ENCODE measurements around the gene HNRNPR.

Gene HNRNPR

DNA sequence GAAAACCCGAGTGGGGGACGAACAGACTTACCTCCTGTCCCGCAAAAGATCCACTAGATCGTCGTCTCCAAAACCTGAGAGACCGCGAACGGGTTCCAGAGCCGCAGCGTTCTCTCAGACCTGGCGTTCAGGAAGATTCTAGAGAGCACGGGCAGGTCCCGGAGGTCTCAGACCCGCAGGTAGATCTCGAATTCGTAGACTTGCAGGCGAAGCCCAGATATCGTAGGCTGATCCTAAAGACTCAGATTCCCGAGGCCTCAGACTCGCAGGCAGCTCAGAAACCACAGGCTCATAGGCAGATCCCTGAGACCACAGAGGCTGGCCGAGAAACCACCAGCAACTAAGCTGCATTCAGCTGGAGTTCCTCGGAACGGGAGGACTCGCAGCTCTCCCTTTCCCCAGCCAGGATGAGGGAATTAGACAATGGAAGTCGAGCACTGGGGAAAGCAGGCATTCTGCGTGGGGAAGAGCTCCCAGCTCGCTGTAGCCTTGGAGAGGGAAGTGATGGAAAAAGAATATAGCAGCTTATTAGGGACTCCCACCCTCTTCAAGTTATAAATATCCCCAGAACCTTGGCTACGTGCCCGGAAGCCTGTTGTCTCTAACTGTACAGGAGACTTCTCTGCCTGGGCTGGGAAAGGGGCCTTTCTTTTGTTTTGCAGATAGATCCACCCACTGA is 25.4 kb upstream of the HNRNPR start, which contains the start of gene ZNF436:
Gene ZNF436, minus strand, starts transcription at position 502 of the 679 bp plus-strand sequence. CDS start 1,831 bp downstream, outside the sequence.
- CTCF ChIA-PET: interaction anchor here (1.5 kb wide), 1 partner anchor 34 kb away, joined by 6 read pairs; no protein-coding TSS in a partner anchor
- peak within 1 kb of the TSS; percentile 97 for H3K27ac ChIP-seq
- no peak for DNase-seq (ENCODE audit: low spot score)
- POLR2A ChIA-PET (ENCODE audit: low non-redundant PET): no interaction called here
- TF ChIP-seq, protein P1, sequence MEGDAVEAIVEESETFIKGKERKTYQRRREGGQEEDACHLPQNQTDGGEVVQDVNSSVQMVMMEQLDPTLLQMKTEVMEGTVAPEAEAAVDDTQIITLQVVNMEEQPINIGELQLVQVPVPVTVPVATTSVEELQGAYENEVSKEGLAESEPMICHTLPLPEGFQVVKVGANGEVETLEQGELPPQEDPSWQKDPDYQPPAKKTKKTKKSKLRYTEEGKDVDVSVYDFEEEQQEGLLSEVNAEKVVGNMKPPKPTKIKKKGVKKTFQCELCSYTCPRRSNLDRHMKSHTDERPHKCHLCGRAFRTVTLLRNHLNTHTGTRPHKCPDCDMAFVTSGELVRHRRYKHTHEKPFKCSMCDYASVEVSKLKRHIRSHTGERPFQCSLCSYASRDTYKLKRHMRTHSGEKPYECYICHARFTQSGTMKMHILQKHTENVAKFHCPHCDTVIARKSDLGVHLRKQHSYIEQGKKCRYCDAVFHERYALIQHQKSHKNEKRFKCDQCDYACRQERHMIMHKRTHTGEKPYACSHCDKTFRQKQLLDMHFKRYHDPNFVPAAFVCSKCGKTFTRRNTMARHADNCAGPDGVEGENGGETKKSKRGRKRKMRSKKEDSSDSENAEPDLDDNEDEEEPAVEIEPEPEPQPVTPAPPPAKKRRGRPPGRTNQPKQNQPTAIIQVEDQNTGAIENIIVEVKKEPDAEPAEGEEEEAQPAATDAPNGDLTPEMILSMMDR (conservative IDR thresholded peaks at IDR 0.05; ENCODE audit: low read depth): no peak

DNA sequence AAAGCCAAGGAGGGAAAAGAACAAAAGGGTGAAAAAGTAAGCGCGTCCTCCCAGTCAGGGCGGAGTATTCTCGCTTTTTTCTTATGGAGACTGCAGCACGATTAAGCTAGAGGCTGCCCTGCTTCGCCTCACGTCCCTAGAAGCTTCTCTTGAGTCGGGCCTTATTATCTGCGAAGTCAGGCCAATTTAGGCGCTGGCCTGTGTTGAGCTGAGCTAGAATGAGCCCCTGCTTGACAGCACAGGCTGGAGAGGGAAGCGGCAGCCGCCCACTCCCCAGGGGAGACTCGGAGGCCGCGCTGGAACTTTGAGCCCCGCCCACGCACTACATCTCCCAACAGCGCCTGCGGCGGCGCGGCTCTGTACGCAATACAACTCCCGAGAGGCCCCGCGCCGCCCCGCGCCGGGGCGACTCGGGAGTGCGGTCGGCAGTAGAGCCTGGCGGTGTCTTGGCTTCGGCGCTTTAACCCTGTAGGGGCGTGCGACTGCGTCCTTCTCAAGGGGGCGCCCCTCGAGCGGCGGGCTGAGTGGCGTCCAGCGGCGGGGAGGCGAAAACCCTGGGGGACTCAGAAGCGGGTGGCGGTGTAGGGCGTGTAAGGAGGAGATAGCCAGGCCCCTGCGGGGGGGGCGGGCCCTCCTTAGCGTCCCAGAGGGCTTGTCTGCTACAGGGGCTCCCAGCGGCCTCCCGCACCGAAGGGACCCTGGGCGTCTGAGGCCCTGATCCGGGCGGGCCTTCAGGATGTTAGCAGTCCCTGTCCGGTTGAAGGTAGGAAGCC is 24.7 kb upstream of the HNRNPR start:
- POLR2A ChIA-PET (ENCODE audit: low non-redundant PET): interaction anchor here (0.6 to 2.2 kb wide), 4 partner anchors 9 to 109 kb away, joined by 3 to 24 read pairs (median 4); partner anchors contain the start of gene HNRNPR
- CTCF ChIA-PET: interaction anchor here (0.5 to 1.5 kb wide), 2 partner anchors 35 to 52 kb away, joined by 3 to 6 read pairs; no protein-coding TSS in a partner anchor
- peak; percentile 80 for DNase-seq (ENCODE audit: low spot score)
- peak overlapping the region; percentile 97 for H3K27ac ChIP-seq
- TF ChIP-seq, protein P1 (conservative IDR thresholded peaks at IDR 0.05; ENCODE audit: low read depth): no peak

DNA sequence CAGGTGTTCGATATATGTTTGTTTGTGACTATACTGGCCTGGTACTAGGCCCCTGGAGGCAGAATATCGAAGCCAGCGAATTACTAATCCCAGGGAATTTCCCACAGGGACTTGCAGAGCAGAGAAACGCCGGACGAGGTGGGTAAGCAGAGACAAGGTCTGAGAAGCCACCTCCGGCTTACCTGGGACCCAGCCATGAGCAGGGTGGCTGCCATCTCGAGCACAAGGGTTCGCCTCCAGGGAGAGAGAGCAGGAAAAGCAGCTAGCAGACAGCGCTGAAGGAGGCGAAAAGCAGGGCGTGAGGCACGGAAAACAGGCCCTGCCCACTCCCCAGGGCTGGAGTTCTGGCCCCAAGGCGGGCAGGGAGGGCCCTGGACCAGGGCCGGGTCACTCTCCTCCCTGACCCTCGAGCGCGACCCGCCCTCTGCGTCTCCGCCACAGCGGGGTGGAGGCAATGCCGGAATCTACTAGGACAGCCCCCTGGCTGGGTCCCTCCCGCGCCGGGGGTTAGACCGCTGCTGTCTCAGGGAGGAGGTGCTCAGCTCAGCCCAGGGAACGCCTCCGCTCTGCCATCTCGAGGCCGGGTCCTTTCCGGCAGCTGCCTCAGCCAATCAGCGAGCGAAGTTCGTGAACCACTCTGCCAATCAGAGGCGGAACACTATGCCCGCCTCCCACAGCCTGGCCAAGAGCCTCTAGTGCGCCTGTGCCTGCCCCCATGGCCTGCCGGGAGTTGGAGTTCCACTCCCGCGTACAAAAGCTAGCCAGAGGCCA is 23.9 kb upstream of the HNRNPR start:
- ChIA-PET CTCF (interaction anchor here (0.5 kb wide), 1 partner anchor 51 kb away, joined by 3 read pairs; no protein-coding TSS in a partner anchor), POLR2A (ENCODE audit: low non-redundant PET) (interaction anchor here (0.6 to 2.2 kb wide), 4 partner anchors 10 to 108 kb away, joined by 3 to 24 read pairs (median 4); partner anchors contain the start of gene HNRNPR)
- peak overlapping the region; percentile 97 for H3K27ac ChIP-seq
- TF ChIP-seq, protein P1 (conservative IDR thresholded peaks at IDR 0.05; ENCODE audit: low read depth): no peak
- peak; percentile 99 for DNase-seq (ENCODE audit: low spot score)

DNA sequence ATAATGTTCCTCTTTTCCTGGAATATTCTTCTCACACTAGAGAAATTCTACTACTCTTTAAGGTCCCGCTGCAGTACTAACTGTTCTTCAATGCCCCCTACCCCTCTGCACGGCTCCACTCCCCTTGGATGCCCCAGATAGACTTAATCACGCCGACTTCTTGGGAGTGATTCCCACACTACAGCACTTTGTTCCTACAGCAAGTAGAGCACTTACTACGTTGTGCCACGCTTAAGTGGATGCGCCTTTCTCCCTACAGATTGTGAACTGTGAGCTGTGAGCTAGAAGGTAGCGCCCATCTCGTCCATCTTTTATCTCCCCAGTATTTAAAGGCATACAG is 23.3 kb upstream of the HNRNPR start:
- ChIA-PET CTCF (interaction anchor here (1.2 kb wide), 1 partner anchor 36 kb away, joined by 3 read pairs; no protein-coding TSS in a partner anchor), POLR2A (ENCODE audit: low non-redundant PET) (interaction anchor here (2.2 kb wide), 1 partner anchor 23 kb away, joined by 24 read pairs; the partner anchor contains the start of gene HNRNPR)
- peak overlapping the region; percentile 97 for H3K27ac ChIP-seq
- DNase-seq (ENCODE audit: low spot score): no peak
- TF ChIP-seq, protein P1 (conservative IDR thresholded peaks at IDR 0.05; ENCODE audit: low read depth): no peak

DNA sequence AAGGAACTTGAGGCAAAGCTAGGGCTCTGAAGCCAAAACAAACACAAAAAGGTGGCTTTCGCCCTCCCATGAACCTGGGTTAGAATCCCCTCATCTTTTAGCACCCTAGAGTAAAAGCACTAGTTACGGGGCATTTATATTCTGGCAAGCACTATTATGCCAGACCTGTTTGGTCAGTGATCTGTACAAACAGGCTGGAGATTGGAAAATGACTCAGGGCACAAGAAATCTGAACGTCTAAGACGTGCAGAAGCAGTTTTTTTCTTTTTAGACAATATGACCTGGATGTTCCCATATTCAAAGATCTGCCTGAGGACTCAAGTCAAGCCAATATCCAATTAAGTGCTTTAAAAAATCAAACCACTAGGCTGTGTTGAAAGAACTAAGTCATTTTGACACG is 22.5 kb upstream of the HNRNPR start:
- ChIA-PET POLR2A (ENCODE audit: low non-redundant PET) (interaction anchor here (2.2 kb wide), 1 partner anchor 22 kb away, joined by 24 read pairs; the partner anchor contains the start of gene HNRNPR), CTCF (interaction anchor here (0.6 to 1.2 kb wide), 2 partner anchors 25 to 37 kb away, joined by 3 to 4 read pairs; no protein-coding TSS in a partner anchor)
- TF ChIP-seq, protein P1 (conservative IDR thresholded peaks at IDR 0.05; ENCODE audit: low read depth): no peak
- H3K27ac ChIP-seq: no peak overlapping the region
- DNase-seq (ENCODE audit: low spot score): peak; percentile 54

All from RWPE1 (cell line).